TTC549 (cell line): ENCODE measurements around the gene RFT1.

Source experiments
- FAIRE-seq: peaks from 2 replicates; lab custom pipeline; 2012; peaks lifted over from hg19 to GRCh38; lab: Jason Lieb, UNC

RFT1 gene

GRCh38 chr3:53149699-53150098, 19.5 kb upstream of the RFT1 start:
- FAIRE-seq = no peak

GRCh38 chr3:53149006-53149690, 18.9 kb upstream of the RFT1 start:
- FAIRE-seq = no peak

- no peak for FAIRE-seq
These were observed 17.7 kb upstream of the RFT1 start for GRCh38 chr3:53147903-53148400.

- no peak for FAIRE-seq
These were observed 17.1 kb upstream of the RFT1 start for GRCh38 chr3:53147151-53147902.

GRCh38 chr3:53146319-53146891, 16.2 kb upstream of the RFT1 start:
- no peak for FAIRE-seq

GRCh38 chr3:53145713-53146080, 15.5 kb upstream of the RFT1 start:
- FAIRE-seq = no peak

GRCh38 chr3:53144862-53145712, 14.9 kb upstream of the RFT1 start:
- no peak for FAIRE-seq

GRCh38 chr3:53144446-53144845, 14.2 kb upstream of the RFT1 start:
- FAIRE-seq = no peak

GRCh38 chr3:53142986-53143385, 12.8 kb upstream of the RFT1 start:
- FAIRE-seq = no peak

- FAIRE-seq = no peak
These were observed 10.9 kb upstream of the RFT1 start for GRCh38 chr3:53140847-53141845.

GRCh38 chr3:53139906-53140846, 9.9 kb upstream of the RFT1 start:
- FAIRE-seq = no peak

GRCh38 chr3:53137835-53138446, 7.7 kb upstream of the RFT1 start:
- FAIRE-seq = no peak

GRCh38 chr3:53137221-53137620, 7.0 kb upstream of the RFT1 start:
- no peak for FAIRE-seq

- FAIRE-seq = no peak
These were observed 4.5 kb upstream of the RFT1 start for GRCh38 chr3:53134631-53135232.

- FAIRE-seq = no peak
These were observed 2.1 kb upstream of the RFT1 start for GRCh38 chr3:53132347-53132746.

GRCh38 chr3:53131096-53131495, 861 bp upstream of the RFT1 start:
- no peak for FAIRE-seq

GRCh38 chr3:53129344-53129743, 891 bp downstream of the RFT1 start:
- no peak for FAIRE-seq

GRCh38 chr3:53126601-53127000, 3.6 kb downstream of the RFT1 start:
- FAIRE-seq = no peak

- no peak for FAIRE-seq
These were observed 6.3 kb downstream of the RFT1 start for GRCh38 chr3:53123953-53124352.
